Endothelial cell of hepatic sinusoid (primary cell): ENCODE results near the gene SORBS2.

ENCODE experiments used
- in situ Hi-C: cut with HindIII; loops from 2 replicates; pipeline ENCODE4 v1.10.0; 2017; ENCODE audit warnings: low sequenced_read_pairs

SORBS2 gene

GRCh38 chr4:185685804-185686203, 126.2 kb downstream of the SORBS2 start:
- in situ Hi-C loops: no loop called here

- in situ Hi-C loops: no loop called here
Observed at GRCh38 chr4:185683896-185684295, 128.1 kb downstream of the SORBS2 start.

GRCh38 chr4:185683222-185683621, 128.8 kb downstream of the SORBS2 start:
- in situ Hi-C loops: no loop called here

GRCh38 chr4:185682236-185682635, 129.8 kb downstream of the SORBS2 start:
- in situ Hi-C loops: no loop called here

- in situ Hi-C loops: no loop called here
Observed at GRCh38 chr4:185681604-185682003, 130.4 kb downstream of the SORBS2 start.

GRCh38 chr4:185680617-185681016, 131.4 kb downstream of the SORBS2 start:
- in situ Hi-C loops: no loop called here

- in situ Hi-C loops: no loop called here
Observed at GRCh38 chr4:185679523-185679922, 132.5 kb downstream of the SORBS2 start.

GRCh38 chr4:185677637-185678314, 134.2 kb downstream of the SORBS2 start:
- in situ Hi-C loops: no loop called here

- in situ Hi-C loops: no loop called here
Observed at GRCh38 chr4:185672618-185673017, 139.4 kb downstream of the SORBS2 start.

- in situ Hi-C loops: no loop called here
Observed at GRCh38 chr4:185672151-185672550, 139.8 kb downstream of the SORBS2 start.

- in situ Hi-C loops: no loop called here
Observed at GRCh38 chr4:185671496-185671895, 140.5 kb downstream of the SORBS2 start.

GRCh38 chr4:185671066-185671465, 140.9 kb downstream of the SORBS2 start:
- in situ Hi-C loops: no loop called here

GRCh38 chr4:185669288-185669687, 142.7 kb downstream of the SORBS2 start:
- in situ Hi-C loops: loop anchor here (5.0 kb wide), 1 partner anchor 68 kb away; no protein-coding TSS in a partner anchor

- in situ Hi-C loops: loop anchor here (5.0 kb wide), 1 partner anchor 71 kb away; no protein-coding TSS in a partner anchor
Observed at GRCh38 chr4:185666156-185666555, 145.8 kb downstream of the SORBS2 start.

GRCh38 chr4:185665655-185666054, 146.3 kb downstream of the SORBS2 start:
- in situ Hi-C loops: loop anchor here (5.0 kb wide), 1 partner anchor 72 kb away; no protein-coding TSS in a partner anchor

- in situ Hi-C loops: no loop called here
Observed at GRCh38 chr4:185664481-185664880, 147.5 kb downstream of the SORBS2 start.

- in situ Hi-C loops: no loop called here
Observed at GRCh38 chr4:185662030-185662778, 149.8 kb downstream of the SORBS2 start.

GRCh38 chr4:185660340-185660739, 151.7 kb downstream of the SORBS2 start:
- in situ Hi-C loops: no loop called here

GRCh38 chr4:185657699-185658098, 154.3 kb downstream of the SORBS2 start:
- in situ Hi-C loops: no loop called here

GRCh38 chr4:185657183-185657582, 154.8 kb downstream of the SORBS2 start:
- in situ Hi-C loops: no loop called here

- in situ Hi-C loops: no loop called here
Observed at GRCh38 chr4:185656467-185656931, 155.5 kb downstream of the SORBS2 start.

- in situ Hi-C loops: no loop called here
Observed at GRCh38 chr4:185654965-185655554, 156.9 kb downstream of the SORBS2 start.
